HG02943 (cell line): ENCODE data around the gene ARMC9.
"Not testable (repeated sequence)": the region's sequence is repeated elsewhere in the genome, so short reads cannot be mapped to it uniquely, and the experiment has no call there.

Experiments used
- ATAC-seq: cut with Tn5 transposase; IDR thresholded peaks from one replicate; pipeline ENCODE4 v1.9.1; 2021; ENCODE audit warnings: mild to moderate bottlenecking, low read depth, moderate library complexity; ENCODE audit not compliant: unreplicated experiment

Gene ARMC9

GRCh38 chr2:231394211-231395141 is 196.0 kb downstream of the ARMC9 start:
- ATAC-seq = peak; percentile 41

- ATAC-seq = no peak
Measured at GRCh38 chr2:231395188-231396057, 197.0 kb downstream of the ARMC9 start, which contains the start of gene B3GNT7. TSS of gene B3GNT7 (plus strand) at chr2:231395710. CDS start at chr2:231395804, 94 bp downstream.

GRCh38 chr2:231396058-231396821 is 197.8 kb downstream of the ARMC9 start:
- no peak for ATAC-seq

GRCh38 chr2:231397011-231397927 is 198.8 kb downstream of the ARMC9 start:
- no peak for ATAC-seq

- no peak for ATAC-seq
Measured at GRCh38 chr2:231397928-231398294, 199.5 kb downstream of the ARMC9 start.

- ATAC-seq = no peak
Measured at GRCh38 chr2:231398585-231398984, 200.2 kb downstream of the ARMC9 start.

GRCh38 chr2:231399046-231399852 is 200.8 kb downstream of the ARMC9 start:
- no peak for ATAC-seq

- no peak for ATAC-seq
Measured at GRCh38 chr2:231399853-231400680, 201.6 kb downstream of the ARMC9 start.

- not testable (repeated sequence) for ATAC-seq
Measured at GRCh38 chr2:231400681-231401080, 202.2 kb downstream of the ARMC9 start.

GRCh38 chr2:231401101-231401500 is 202.7 kb downstream of the ARMC9 start:
- ATAC-seq = not testable (repeated sequence)

- ATAC-seq = not testable (repeated sequence)
Measured at GRCh38 chr2:231403421-231404182, 205.2 kb downstream of the ARMC9 start.

GRCh38 chr2:231404183-231404578 is 205.8 kb downstream of the ARMC9 start:
- not testable (repeated sequence) for ATAC-seq

- not testable (repeated sequence) for ATAC-seq
Measured at GRCh38 chr2:231405601-231406367, 207.4 kb downstream of the ARMC9 start.

GRCh38 chr2:231407686-231408085 is 209.3 kb downstream of the ARMC9 start:
- not testable (repeated sequence) for ATAC-seq

- ATAC-seq = not testable (repeated sequence)
Measured at GRCh38 chr2:231408304-231408703, 209.9 kb downstream of the ARMC9 start.

GRCh38 chr2:231409776-231410175 is 211.3 kb downstream of the ARMC9 start:
- ATAC-seq = no peak
